ENCODE results near the gene SERPING1. TPM values are rescaled to one million over a fixed set of nuclear protein-coding genes. Genes with fewer than 3 reads are reported as not detected.

SERPING1 gene
- total RNA-seq, 4 donors from 2014 or later: 29.9 to 158 (median 93.1) TPM

GRCh38 chr11:57641011-57641807 is 43.7 kb downstream of the SERPING1 start:
- Histone ChIP-seq H3K27me3 (no peaks in the 10 kb centered on the region), H3K9me3 (no peaks in the 10 kb centered on the region), H3K4me3 (no peak overlapping the region), H3K27ac (no peak overlapping the region), H3K36me3 (no peaks in the 10 kb centered on the region), H3K4me1 (peaks cover 0 to 24% (median 6%) of the 10 kb centered on the region in 4 donors)
- no peak for DNase-seq
- TF ChIP-seq CTCF (IDR thresholded peaks at IDR 0.05) (peak in 5 of 6 experiments; percentile 30 to 55 (median 46)), POLR2A (IDR thresholded peaks at IDR 0.05) (no peak)

GRCh38 chr11:57643802-57644201 is 46.3 kb downstream of the SERPING1 start:
- peaks cover 0 to 26% (median 8%) of the 10 kb centered on the region in 4 donors for H3K4me1 ChIP-seq
- H3K4me3 ChIP-seq: no peak overlapping the region
- TF ChIP-seq POLR2A (IDR thresholded peaks at IDR 0.05): no peak
- no peak for TF ChIP-seq CTCF (IDR thresholded peaks at IDR 0.05)
- peaks cover 0 to 15% of the 10 kb centered on the region in 2 donors for H3K27me3 ChIP-seq
- H3K36me3 ChIP-seq: no peaks in the 10 kb centered on the region
- no peak overlapping the region for H3K27ac ChIP-seq
- H3K9me3 ChIP-seq: no peaks in the 10 kb centered on the region
- DNase-seq: no peak

- Histone ChIP-seq H3K9me3 (no peaks in the 10 kb centered on the region), H3K27me3 (peaks cover 0 to 15% of the 10 kb centered on the region in 2 donors), H3K4me1 (peaks cover 0 to 23% (median 5%) of the 10 kb centered on the region in 4 donors), H3K36me3 (no peaks in the 10 kb centered on the region), H3K4me3 (no peak overlapping the region), H3K27ac (peak overlapping the region in 1 of 4 donors; percentile 39)
- TF ChIP-seq CTCF (IDR thresholded peaks at IDR 0.05) (peak; percentile 59 to 91 (median 64)), POLR2A (IDR thresholded peaks at IDR 0.05) (no peak)
- peak; percentile 74 to 94 (median 83) for DNase-seq
Measured at GRCh38 chr11:57644748-57645688, 47.5 kb downstream of the SERPING1 start.

GRCh38 chr11:57645689-57646085 is 48.2 kb downstream of the SERPING1 start:
- peaks cover 0 to 15% of the 10 kb centered on the region in 2 donors for H3K27me3 ChIP-seq
- TF ChIP-seq CTCF (IDR thresholded peaks at IDR 0.05) (no peak), POLR2A (IDR thresholded peaks at IDR 0.05) (no peak)
- H3K4me1 ChIP-seq: peaks cover 0 to 24% (median 5%) of the 10 kb centered on the region in 4 donors

GRCh38 chr11:57646194-57646798 is 48.8 kb downstream of the SERPING1 start:
- H3K4me3 ChIP-seq: no peak overlapping the region
- peaks cover 0 to 15% of the 10 kb centered on the region in 2 donors for H3K27me3 ChIP-seq
- H3K27ac ChIP-seq: no peak overlapping the region
- DNase-seq: no peak
- H3K36me3 ChIP-seq: no peaks in the 10 kb centered on the region
- H3K9me3 ChIP-seq: no peaks in the 10 kb centered on the region
- peaks cover 0 to 24% (median 5%) of the 10 kb centered on the region in 4 donors for H3K4me1 ChIP-seq
- no peak for TF ChIP-seq CTCF (IDR thresholded peaks at IDR 0.05)
- TF ChIP-seq POLR2A (IDR thresholded peaks at IDR 0.05): no peak

More at GRCh38 chr11:57645689-57646085, 48.2 kb downstream of the SERPING1 start:
- Histone ChIP-seq H3K36me3 (no peaks in the 10 kb centered on the region), H3K9me3 (no peaks in the 10 kb centered on the region), H3K27ac (peak overlapping the region in 2 of 4 donors; percentile 25 to 39), H3K4me3 (no peak overlapping the region)
- DNase-seq: no peak
